Thymus (tissue), 11 donors: Measurements from ENCODE around the gene GTPBP3. TPM values are rescaled to one million over a fixed set of nuclear protein-coding genes. Genes with fewer than 3 reads are reported as not detected.

ENCODE experiments used
- DNase-seq, 9 donors: peaks; one replicate each; pipeline ENCODE4 v3.0.0-alpha.2; 2013; ENCODE audit warnings: low spot score in 9 of 9, low read depth in 6 of 9, missing footprints in 1 of 9
- H3K27ac ChIP-seq, 2 donors: one replicate each; pipeline ENCODE4 v1.5.1; 2013; ENCODE audit warnings: control low read depth in 1 of 2, low read depth in 1 of 2, low read length in 1 of 2, mild to moderate bottlenecking in 1 of 2, moderate library complexity in 1 of 2
- H3K27me3 ChIP-seq, 2 donors: one replicate each; pipeline ENCODE4 v1.5.1; 2013; ENCODE audit warnings: low read length in 1 of 2; ENCODE audit not compliant: control insufficient read depth in 2 of 2, insufficient read depth in 1 of 2
- H3K36me3 ChIP-seq, 2 donors: one replicate each; pipeline ENCODE4 v1.5.1; 2013; ENCODE audit warnings: low read length in 1 of 2, mild to moderate bottlenecking in 1 of 2, moderate library complexity in 1 of 2; ENCODE audit not compliant: control insufficient read depth in 2 of 2, insufficient read depth in 2 of 2
- H3K4me1 ChIP-seq, 2 donors: one replicate each; pipeline ENCODE4 v1.5.1; 2013; ENCODE audit warnings: low read length in 2 of 2; ENCODE audit not compliant: control insufficient read depth in 2 of 2, insufficient read depth in 2 of 2
- H3K4me3 ChIP-seq, 2 donors: one replicate each; pipeline ENCODE4 v1.5.1; 2013; ENCODE audit warnings: low read length in 2 of 2, control low read depth in 1 of 2, mild to moderate bottlenecking in 1 of 2
- H3K9me3 ChIP-seq, 2 donors: one replicate each; pipeline ENCODE4 v1.5.1; 2013; ENCODE audit warnings: low read length in 1 of 2, mild to moderate bottlenecking in 1 of 2; ENCODE audit not compliant: control insufficient read depth in 2 of 2, insufficient read depth in 1 of 2
- WGBS: extraction: QIAGEN DNeasy Blood & Tissue Kit; methylation state at CpG from one replicate; pipeline ENCODE4 v1.1.7; 2013; 5-methylcytosine and 5-hydroxymethylcytosine counted together
- polyA plus RNA-seq: library from polyadenylated mRNA; stranded (reverse); fragments of 200-250 nt; gene quantifications from one replicate; pipeline ENCODE4 v1.2.3, GENCODE V29; 2013
- total RNA-seq: library from RNA; stranded (reverse); fragments of 120-200 nt; gene quantifications from one replicate; pipeline ENCODE4 v1.2.4, GENCODE V29; 2013
- donor health status: healthy.

The GTPBP3 gene
- total and polyA plus RNA-seq, 2 donors: 8.9 to 17.4 TPM

DNA sequence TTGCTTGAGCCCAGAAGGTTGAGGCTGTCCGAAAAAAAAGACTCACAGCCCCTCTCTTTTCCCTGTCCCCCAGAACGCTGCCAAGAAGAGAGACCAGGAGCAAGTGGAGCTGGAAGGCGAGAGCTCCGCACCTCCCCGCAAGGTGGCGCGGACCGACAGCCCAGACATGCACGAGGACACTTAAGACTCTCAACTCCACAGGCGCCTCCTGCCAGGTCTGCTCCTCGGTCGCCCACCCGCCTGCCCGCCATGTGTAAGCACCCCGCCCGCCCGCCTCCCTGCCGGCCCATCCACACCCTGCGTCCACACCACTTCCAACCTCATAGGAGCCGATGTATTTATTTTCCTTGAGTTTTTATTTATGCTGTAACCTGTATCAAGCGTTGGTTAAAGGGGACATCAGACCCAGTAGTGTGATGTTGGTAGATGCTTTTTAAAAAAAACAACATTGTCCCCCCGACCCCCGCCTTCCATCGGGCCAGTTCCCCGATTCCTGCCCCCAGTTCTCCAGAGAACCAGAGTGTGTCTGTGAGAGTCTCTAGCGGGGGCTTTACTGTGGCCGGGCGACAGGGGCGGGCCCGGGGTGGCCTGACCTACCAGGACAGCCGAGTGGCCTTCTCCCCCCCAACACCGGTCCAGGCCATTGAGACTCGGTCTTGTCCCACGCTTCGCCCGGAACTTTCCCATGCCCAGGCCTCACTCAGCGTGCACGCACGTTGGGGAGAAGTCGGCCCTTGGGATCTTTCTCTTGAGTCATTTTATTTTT lies 17.7 kb upstream of the GTPBP3 start:
- 98% methylated on average over 40 of the region's 40 CpGs for WGBS
- Histone ChIP-seq H3K27ac (no peak overlapping the region), H3K4me3 (no peak overlapping the region), H3K4me1 (peaks cover 0 to 8% of the 10 kb centered on the region in 2 donors), H3K9me3 (no peaks in the 10 kb centered on the region), H3K36me3 (peaks cover 54 to 59% of the 10 kb centered on the region in 2 donors), H3K27me3 (peaks cover 3 to 12% of the 10 kb centered on the region in 2 donors)
- DNase-seq: no peak

DNA sequence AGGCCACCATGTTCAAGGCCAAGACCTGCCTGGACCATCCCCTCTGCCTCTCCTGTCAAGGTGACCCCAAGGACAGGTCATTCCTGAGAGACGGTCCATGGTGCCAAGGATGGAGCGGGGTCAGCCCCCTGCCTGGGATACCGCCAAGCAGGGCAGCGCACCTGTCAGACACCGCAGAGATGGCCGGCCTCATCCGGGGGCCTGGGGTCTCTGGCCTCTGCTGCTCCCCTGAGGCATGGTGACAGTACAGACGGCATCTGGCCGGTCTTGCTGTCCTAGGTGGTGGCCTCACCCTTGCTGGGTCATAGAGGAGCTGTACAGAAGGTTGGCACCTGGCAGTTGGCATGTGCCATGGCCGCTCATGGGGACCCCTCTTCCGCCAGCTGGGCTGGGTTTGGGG lies 16.9 kb upstream of the GTPBP3 start:
- no peak for DNase-seq
- WGBS: 83% methylated on average over 11 of the region's 11 CpGs

DNA sequence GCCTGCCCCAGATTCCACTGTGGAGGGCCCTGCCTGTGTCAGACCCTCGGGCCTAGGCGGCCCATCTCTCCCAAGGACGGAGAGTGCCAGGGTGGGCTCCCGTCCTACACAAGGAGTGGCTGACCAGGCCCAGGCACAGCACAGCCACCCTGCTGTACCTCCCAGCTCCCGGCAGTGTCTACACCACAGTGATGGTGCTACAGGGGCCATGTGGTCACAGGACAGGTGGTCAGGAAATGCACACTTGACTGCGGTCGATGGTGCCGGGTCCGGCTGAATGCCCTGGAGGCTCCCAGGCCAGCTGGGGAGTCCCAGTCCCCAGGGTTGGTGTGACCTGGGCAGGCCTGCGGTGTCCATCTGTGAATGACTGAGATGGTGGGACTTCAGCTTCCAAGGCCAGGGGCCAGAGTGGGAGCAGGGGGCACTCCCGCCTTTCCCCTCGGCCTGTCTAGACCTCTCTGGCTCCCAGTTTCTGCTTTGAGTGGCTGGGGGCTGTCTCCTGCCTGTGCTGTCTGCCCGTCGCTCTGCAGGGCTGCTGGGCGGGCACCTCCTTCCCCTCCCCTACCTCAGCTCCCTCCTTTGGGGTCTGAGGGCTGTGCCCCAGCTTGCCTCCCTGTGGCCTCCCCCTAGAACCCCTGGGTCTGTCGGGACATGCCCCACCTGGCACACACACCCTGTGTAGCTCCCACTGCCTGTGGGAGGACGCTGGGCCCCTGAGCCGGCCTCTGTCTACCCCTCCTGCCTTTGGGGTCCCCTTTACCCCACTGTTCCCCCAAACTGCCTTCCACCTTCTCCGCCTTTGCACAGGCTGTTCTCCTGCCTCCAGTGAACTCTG lies 15.5 kb upstream of the GTPBP3 start:
- H3K36me3 ChIP-seq: peaks cover 46 to 57% of the 10 kb centered on the region in 2 donors
- peaks cover 3 to 12% of the 10 kb centered on the region in 2 donors for H3K27me3 ChIP-seq
- no peaks in the 10 kb centered on the region for H3K9me3 ChIP-seq
- 91% methylated on average over 19 of the region's 19 CpGs for WGBS
- H3K27ac ChIP-seq: no peak overlapping the region
- H3K4me3 ChIP-seq: no peak overlapping the region
- DNase-seq: no peak
- peaks cover 0 to 8% of the 10 kb centered on the region in 2 donors for H3K4me1 ChIP-seq

More for the DNA sequence above, 16.9 kb upstream of the GTPBP3 start:
- Histone ChIP-seq H3K27me3 (peaks cover 3 to 12% of the 10 kb centered on the region in 2 donors), H3K9me3 (no peaks in the 10 kb centered on the region), H3K4me3 (no peak overlapping the region), H3K27ac (no peak overlapping the region), H3K4me1 (peaks cover 0 to 8% of the 10 kb centered on the region in 2 donors), H3K36me3 (peaks cover 52 to 63% of the 10 kb centered on the region in 2 donors)

DNA sequence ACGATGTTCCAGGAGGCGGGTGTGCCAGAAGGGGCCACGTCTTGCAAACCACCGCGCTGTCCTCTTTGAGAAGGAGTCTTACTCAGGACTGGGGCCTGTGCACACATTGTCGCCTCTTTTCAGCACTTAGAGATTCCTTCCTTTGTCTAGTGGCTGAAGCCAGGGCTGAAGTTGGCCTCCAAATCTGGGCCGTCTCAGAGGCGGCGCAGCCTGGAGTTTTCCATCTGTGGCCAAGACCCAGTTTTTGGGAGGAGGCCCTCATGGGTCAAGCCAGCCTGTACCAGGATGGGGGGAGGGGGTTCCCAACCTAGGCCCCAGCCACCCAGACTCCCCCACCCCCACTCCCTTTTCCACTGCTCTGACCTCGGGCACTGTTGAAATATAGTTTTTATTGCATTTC lies 14.5 kb upstream of the GTPBP3 start:
- H3K9me3 ChIP-seq: no peaks in the 10 kb centered on the region
- DNase-seq: no peak
- H3K4me1 ChIP-seq: peaks cover 0 to 9% of the 10 kb centered on the region in 2 donors
- H3K27me3 ChIP-seq: peaks cover 3 to 12% of the 10 kb centered on the region in 2 donors
- no peak overlapping the region for H3K4me3 ChIP-seq
- WGBS: 87% methylated on average over 10 of the region's 10 CpGs
- peaks cover 50 to 57% of the 10 kb centered on the region in 2 donors for H3K36me3 ChIP-seq
- no peak overlapping the region for H3K27ac ChIP-seq

DNA sequence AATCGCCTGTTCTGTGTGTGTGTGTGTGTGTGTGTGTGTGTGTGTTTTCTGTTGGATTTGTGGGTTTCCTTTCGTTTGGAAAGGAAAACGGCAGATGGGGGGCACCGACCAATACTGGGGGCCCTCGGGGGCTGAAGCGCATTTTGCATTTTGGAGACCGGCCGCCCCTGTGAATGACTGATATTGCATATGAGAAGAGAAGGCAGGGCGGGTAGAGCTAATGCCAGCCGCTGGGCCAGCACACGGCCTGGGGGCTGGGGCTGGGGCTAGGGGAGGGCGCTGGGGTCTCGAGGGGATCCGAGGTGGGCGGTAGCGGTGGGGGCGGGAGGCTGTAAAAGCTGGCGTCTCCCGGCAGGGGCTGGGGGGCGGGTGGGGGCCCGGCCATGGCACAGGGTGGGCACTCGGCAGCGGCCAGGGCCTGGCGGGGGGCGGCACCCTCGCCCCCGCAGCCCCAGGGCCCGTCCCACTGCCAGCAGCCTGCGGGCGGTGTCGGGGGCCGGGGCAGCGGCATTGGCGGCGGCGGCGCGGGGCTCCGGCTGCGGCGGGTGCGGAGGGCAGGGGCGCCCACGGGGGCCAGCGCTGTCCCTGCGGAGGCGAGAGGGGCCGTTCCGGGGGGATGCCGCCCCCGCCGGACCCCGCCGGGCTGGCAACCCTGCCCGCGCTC lies 13.9 kb upstream of the GTPBP3 start:
- Histone ChIP-seq H3K4me1 (peaks cover 2 to 15% of the 10 kb centered on the region in 2 donors), H3K9me3 (no peaks in the 10 kb centered on the region), H3K27ac (no peak overlapping the region), H3K4me3 (peak overlapping the region in 1 of 2 donors; percentile 24), H3K27me3 (peaks cover 3 to 12% of the 10 kb centered on the region in 2 donors), H3K36me3 (peaks cover 49 to 57% of the 10 kb centered on the region in 2 donors)
- WGBS: 31% methylated on average over 56 of the region's 56 CpGs
- DNase-seq: no peak

DNA sequence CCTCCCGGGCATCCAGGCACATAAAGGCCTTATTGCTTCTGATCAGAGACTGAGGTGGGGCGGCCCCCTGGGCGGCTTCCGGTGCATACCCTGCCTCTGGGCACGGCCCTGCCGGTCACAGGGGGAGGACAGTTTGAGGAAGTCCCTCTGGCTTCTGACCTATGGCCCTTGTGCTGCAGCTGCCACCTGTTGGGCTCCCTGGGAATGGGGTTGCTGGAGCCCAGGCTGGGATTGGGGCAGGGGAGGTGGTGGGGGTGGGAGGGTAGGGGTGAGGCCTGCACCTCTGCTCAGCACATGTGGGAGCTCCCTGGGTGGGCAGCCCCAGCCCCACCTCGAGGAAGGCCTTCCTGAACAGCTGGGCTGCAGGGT lies 13.4 kb upstream of the GTPBP3 start:
- H3K27me3 ChIP-seq: peaks cover 3 to 14% of the 10 kb centered on the region in 2 donors
- peak overlapping the region in 1 of 2 donors; percentile 24 for H3K4me3 ChIP-seq
- peaks cover 5 to 18% of the 10 kb centered on the region in 2 donors for H3K4me1 ChIP-seq
- H3K9me3 ChIP-seq: no peaks in the 10 kb centered on the region
- WGBS: 22% methylated on average over 7 of the region's 7 CpGs
- peak in 1 of 9 donors; percentile 33 for DNase-seq
- H3K36me3 ChIP-seq: peaks cover 46 to 53% of the 10 kb centered on the region in 2 donors
- no peak overlapping the region for H3K27ac ChIP-seq

DNA sequence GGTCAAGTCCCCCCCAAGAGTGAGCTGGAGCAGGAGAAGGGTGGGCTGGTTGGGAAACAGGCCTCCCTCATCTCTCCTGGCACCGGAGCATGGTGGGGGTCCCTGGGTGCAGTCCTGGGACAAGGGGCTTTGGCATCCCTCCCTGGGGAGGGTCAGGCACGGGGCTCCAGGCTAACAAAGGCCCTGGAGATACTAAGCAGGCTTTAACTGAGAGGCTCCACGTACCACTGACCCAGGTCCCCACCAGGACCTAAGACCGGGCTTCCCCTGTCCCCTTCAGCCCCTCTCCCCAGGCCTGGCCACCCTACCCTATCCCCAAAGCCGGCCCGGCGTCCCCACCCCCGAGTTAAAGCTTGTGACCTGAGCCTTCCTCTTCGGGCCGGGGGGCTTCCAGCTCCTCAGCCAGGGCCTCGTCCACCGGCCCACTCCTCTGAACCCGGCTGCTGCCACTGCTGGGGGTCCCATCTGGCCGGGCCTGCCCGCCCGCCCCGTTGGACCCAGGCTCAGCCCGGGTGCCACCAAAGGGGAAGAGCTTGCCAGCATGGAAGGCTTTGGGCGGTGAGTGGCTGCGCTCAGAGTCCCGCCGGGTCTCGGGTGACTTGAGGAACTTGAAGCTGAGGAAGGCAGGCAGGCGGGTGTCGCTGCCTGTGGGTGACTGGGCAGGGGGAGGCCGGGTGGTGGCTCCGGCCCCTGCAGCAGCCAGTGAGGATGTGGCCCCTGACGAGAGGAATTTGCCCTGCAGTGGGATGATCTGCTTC lies 12.8 kb upstream of the GTPBP3 start:
- no peak overlapping the region for H3K27ac ChIP-seq
- DNase-seq: no peak
- peaks cover 10 to 23% of the 10 kb centered on the region in 2 donors for H3K4me1 ChIP-seq
- 97% methylated on average over 28 of the region's 28 CpGs for WGBS
- H3K9me3 ChIP-seq: no peaks in the 10 kb centered on the region
- H3K36me3 ChIP-seq: peaks cover 41 to 47% of the 10 kb centered on the region in 2 donors
- no peak overlapping the region for H3K4me3 ChIP-seq
- H3K27me3 ChIP-seq: peaks cover 3 to 19% of the 10 kb centered on the region in 2 donors

DNA sequence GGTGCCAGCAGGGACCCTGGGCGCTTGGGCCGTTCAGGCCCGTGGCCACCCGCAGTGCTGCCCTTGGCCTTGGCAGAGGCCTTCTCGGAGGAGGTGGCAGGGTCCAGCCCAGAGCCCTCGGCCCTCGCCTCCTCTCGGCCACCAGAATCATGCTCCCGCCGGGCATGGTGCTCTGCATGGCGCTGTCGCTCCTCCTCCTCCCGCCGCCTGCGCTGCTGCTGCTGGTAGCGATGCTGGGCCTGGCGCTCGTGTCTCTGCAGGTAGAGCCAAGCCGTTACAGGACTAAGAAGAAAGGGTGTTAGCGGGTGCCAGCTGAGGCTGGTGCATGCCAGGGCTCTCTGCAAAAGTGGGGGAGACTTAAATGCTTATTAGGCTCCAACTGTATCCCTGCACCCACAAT lies 12.2 kb upstream of the GTPBP3 start:
- H3K36me3 ChIP-seq: peaks cover 37 to 41% of the 10 kb centered on the region in 2 donors
- no peak overlapping the region for H3K4me3 ChIP-seq
- DNase-seq: no peak
- H3K9me3 ChIP-seq: no peaks in the 10 kb centered on the region
- H3K27me3 ChIP-seq: peaks cover 3 to 25% of the 10 kb centered on the region in 2 donors
- no peak overlapping the region for H3K27ac ChIP-seq
- H3K4me1 ChIP-seq: peaks cover 12 to 28% of the 10 kb centered on the region in 2 donors
- 98% methylated on average over 20 of the region's 20 CpGs for WGBS
